ENCODE data around the gene TRMT61A.
"Not testable (repeated sequence)": the region's sequence is repeated elsewhere in the genome, so short reads cannot be mapped to it uniquely, and the experiment has no call there.

The TRMT61A gene

DNA sequence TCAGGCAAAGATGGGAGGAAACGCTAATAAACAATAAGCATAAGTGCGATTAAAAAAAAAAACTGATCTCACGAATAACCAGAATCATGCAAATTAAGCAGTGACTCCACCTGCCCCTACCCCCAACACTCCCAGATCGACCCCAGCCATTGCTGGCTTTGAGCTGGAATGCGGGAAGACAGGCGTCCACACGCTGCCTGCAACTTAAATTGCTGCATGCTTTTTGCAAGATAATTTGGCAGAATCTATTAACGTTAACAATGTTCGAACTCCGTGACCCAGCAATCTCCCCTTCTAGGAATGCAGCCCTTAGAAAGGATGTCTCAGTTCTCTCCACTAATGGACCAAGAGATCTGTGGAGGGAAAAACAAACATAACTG is 5.4 kb upstream of the TRMT61A start:
- DNase-seq (ENCODE audit: low read depth), result no peak

DNA sequence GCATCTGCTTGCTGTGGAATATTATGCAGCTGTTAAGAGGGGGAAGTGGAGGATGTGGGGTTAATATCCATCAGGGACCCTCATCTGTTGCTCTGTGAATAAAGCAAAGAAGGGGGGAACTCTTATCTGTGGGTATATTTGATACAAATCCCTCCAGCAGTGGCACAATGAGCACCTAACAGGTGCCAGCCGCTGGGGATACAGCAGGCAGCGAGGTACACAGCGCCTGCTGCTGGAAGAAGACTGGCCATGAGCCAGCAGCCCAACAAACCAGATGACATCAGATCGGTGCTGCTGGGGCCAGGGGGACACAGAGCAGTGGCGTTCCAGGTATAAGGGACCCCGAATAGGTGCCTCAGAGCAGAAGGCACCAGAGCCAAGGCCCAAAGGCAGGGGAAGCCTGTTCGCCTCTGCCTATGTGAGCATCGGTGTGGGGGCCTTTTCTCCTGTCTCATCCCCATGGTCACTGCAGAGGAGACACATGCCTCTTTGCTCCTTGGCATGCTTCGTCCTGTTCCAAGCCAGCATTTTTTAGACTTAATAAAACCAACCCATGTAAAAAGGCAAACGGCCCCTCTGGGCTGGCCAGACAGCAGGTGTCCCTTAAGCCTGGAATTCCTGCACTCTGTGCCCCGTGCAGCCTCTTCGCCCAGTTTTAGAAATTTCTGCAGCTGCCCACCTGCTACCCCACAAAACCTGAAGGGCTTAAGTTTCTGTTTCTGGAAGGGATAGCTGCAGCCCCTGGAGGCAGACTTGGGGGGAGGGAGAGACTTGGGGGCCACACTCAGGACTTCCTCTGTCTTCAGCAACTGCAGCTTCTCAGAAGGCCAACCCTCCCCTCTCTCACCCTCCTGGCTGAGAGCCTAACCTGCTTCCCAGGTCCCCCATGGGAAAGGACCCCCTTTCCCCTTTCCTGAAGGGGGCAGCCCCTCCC is 4.7 kb upstream of the TRMT61A start:
- DNase-seq (ENCODE audit: low read depth), result no peak

DNA sequence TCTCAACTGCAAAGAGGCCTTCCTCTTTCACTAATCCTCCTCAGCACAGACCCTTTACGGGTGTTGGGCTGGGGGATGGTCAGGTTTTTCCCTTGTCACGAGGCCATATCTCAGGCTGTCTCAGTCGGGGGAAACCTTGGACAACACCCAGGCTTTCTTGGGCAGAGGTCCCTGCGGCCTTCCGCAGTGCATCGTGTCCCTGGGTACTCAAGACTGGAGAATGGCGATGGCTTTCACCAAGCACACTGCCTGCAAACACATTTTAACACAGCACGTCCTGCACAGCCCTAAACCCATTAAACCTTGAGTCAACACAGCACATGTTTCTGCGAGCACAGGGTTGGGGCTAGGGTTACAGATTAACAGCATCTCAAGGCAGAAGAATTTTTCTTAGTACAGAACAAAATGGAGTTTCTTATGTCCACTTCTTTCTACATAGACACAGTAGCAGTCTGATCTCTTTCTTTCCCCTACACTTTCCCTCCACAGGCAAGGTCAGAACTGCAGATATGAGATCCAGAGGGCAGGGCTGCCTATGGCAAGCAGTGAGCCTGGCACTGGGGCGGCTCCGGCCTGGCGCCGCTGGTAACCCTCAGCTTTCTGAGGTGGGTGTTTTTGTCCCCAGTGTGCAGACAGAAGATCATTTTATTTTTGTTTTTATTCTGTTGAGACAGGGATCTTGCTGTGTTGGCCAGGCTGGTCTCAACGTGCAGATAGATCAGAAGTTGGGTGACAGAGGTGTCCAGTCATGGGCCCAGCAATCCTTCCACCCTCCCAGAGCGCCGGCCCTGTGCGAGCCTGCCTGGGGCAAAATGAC is 3.4 kb upstream of the TRMT61A start:
- not testable (repeated sequence) for DNase-seq (ENCODE audit: low read depth)

DNA sequence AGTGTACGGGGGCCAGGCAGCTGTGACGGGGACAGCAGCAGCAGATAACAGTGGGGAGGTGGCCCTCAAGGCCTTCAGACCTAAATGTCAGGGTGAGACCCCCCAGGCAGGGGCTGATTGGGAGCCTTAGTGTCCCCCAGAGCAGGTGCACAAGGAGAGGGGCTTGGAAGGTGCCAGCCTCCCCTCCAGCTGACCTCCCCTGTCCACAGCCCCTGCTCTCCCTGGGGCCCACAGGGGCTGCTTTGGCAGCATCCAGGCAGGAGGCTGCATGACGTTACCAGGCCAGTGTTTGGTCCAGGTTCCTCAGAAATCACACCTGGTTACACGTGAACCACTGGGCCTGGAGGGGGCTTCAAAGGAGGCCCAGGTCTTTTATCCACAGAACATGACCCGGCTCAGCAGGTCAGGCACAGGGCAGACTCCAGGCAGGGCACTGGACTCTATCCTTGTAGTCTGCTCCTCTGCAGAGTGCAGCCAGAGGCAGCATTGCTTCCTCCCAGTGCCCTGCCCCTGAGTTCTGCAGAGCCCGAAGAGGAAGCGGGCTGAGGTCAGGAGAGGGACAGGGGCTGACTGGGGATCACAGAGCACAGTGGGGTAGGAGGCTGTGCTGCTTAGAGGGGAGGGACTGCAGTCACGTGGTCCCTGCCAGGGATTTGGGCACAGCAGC is 2.6 kb upstream of the TRMT61A start:
- DNase-seq (ENCODE audit: low read depth), result no peak

DNA sequence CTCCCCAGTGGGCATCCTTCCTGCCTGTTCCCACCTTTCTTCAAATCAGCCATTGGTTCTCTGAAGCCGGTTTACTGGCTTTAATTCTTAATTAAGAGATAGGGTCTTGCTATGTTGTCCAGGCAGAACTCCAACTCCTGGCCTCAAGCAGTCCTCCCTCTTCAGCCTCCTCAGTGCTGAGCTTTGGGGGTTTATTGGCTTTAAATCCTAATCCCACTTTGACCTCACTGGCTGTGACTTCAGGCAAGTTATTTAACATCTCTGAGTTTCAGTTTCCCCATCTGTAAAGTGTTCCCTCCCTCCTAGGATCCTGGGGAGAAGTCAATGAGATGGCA is 2.1 kb upstream of the TRMT61A start:
- DNase-seq (ENCODE audit: low read depth), result no peak

DNA sequence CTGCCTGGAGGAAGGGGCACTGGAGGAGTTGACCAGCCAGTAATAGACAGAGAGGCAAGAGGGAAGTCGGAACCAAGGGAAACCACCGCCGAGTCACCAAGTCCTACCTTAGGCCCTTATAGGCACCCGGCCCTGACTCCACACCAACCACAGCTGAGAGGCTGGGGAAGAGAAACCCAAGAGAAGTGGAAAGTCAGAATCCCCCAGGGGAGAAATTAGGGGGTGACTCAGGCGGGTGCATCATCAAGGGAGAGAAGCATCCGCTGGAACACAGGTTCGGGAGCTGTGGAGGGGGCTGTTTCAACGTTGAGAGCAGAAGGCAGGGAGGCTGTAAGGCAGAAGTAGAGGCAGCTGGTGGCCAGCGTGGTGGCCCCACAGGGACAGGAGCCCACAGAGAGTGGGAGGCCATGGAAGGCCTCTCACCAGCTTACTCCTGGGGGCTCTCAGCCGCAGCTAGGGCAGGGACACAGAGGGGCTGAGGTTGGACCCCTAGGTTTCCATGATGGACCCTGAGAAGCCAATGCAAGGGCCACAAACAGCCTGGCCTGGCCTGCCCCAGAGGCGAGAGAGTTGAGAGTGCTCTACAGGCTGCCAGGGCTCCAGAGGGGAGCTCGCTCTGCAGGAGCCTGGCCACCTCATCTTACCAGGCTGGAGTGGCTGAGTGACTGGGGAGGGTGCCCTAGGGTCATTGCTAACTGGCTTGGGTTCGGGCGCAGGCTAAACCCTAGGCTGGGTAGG is 1.4 kb upstream of the TRMT61A start:
- peak; percentile 16 for DNase-seq (ENCODE audit: low read depth)

DNA sequence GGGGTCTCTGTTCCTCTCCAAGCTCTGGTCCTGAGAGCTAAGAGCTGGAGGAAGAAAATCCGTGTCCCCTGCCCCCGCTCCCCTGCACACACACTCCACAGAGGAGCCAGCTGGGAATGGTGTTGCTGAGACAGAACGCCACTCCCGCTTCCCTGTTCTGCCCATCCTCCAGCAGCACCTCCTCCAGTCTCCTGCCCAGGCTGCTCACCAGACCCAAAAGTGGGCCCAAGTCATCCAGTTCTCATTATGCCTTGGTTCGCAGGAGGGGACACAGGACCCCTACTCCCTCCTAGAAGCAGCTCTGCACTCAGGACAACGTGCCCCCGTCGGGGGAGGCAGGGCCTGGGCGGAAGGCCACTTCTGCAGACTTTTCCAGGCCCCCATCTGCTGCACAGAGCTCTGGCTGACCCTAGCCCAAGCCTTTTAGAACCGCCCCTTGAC is 830 bp upstream of the TRMT61A start:
- no peak for DNase-seq (ENCODE audit: low read depth)

DNA sequence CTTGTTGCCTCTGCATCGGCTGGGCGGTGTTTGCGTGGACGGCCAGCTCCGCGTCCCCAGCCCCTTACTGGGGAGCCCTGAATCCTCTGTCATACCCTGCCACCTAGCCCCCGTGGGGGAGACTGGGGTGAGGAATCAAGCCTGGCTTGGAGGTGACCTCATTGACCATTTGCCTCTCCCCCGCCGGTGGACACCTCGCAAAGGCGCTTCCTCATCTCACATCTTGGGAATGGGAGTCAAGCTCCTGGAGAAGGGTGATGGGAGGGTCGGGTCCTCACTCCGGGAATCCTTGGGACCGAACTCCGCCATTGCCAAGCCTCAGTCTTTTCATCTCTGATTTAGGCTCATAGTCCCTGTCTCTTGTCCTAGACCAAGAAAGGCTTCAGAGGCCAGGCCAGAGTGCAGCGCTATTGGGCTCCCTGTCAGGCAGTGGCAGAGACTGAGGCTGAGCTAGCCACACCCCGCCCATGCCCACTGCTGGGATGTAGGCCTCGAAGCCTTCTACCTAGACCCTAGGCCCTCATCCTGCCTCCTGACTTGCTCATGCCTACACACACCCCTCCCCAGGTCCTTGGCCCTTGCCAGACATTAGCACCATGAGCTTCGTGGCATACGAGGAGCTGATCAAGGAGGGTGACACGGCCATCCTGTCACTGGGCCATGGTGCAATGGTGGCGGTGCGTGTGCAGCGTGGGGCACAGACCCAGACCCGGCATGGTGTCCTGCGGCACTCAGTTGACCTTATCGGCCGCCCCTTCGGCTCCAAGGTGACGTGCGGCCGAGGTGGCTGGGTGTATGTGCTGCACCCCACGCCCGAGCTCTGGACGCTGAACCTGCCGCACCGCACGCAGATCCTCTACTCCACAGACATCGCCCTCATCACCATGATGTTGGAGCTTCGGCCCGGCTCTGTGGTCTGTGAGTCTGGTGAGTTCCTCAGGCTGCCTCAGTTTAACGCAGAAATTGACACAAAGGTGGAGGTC is 678 bp downstream of the TRMT61A start:
- DNase-seq (ENCODE audit: low read depth), result no peak

DNA sequence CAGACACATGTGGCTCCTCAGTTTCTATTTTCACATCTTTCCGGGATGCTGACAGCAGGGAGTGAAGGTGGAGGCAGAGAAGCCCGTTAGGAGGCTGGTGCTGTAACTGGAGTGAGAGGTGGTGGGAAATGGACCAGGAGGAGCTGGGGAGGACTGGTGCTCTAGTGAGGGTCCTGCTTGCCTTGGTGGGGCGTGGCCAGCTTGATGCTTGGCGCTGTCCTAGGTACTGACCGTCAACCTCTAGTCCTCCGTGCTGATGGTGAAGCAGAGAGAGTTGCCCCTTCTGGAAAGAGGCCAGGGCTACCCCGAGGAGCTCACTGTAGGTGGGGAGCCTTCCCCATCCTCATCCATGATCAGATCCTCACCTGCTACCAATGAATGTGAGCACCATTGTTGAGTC is 1.4 kb downstream of the TRMT61A start:
- no peak for DNase-seq (ENCODE audit: low read depth)

DNA sequence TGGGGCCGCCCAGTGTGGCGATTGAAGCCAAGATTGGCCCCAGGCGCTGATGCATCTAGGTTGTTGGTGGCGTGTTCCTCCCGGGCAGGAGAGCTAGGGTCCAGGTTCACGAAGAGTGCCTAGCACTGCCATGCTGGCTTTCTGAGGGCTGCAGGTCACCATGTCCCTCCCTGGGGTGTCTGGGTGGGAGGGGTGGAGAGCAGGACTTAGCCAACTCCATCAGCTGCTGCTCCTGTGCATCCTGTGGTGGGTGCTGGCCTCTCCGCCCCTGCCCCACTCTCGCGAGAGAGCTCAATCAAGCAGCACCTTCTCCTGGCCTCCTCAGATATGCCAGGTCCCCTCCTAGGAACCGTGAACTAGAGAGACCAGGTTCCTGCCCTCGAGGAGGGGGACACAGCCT is 1.8 kb downstream of the TRMT61A start:
- no peak for DNase-seq (ENCODE audit: low read depth)

DNA sequence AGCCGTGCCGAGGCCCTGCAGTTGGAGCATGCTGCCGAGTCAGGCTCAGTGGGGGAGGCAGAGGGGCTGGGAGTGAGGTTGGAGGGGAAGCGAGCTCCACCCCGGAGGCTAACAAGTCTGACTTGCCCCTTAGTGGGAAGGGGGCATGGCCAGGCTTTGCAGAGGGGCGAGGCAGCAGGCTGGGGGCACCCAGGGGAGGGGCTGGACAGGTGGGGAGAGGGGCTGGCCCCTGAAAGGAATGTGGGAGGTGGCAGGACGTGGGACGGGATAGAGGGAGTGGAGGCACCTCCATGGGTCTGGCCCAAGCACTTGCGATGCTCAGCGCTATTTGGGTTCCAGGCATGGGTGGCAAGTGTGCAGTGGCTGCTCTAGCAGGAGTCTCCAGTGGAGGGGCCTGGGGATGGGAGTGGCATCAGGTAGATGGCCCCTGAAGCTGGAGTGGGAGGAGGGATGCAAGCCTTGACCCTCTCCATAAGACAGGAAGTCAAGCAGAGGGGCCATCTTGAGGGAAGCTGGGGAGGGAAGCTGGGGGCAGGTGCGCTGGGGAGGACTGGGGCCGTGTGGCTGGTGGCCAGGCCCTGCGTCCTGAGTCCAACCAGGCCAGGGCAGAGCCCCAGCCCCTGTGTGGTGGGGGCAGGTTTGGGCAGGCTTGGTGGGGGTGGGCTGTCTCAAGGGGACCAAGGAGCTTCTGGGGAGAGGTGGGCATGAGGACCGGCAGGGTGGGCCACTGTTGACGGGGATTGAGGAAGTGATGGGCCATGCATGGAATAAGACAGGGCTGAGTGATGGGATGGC is 2.6 kb downstream of the TRMT61A start:
- no peak for DNase-seq (ENCODE audit: low read depth)

DNA sequence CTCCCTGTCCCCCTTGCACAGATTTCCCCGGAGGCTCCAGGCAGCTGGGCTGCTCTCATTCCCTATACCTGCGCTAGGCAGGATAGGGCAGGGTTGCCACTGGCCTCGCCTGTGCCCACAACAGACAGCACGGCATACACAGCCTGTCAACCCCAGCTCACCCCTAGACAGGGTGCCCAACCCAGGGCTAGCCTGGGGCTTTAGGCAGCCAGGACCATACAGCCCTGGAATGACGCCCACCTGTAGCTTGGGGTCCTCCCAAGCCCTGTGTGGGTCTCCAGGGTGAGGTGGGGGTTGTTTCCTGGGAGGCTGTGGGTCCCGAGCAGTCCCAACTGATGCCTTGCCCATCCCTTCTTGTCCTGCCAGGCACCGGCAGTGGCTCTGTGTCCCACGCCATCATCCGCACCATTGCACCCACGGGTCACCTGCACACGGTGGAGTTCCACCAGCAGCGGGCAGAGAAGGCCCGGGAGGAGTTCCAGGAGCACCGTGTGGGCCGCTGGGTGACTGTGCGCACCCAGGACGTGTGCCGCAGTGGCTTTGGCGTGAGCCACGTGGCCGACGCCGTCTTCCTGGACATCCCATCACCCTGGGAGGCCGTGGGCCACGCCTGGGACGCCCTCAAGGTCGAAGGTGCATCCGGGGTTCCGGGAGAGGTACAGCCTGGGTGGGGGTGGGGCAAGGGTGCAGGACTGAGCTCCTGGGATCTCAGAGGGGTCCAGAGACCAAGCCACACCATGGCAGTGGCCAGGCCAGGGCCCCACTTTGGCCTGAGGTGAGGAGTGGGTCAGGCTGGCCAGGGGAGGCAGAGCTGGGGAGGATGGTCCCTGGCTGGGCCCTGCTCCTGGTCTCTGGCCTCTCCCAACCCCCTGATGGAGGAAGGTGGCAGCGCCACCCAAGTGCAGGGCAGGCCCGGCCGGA is 3.5 kb downstream of the TRMT61A start:
- DNase-seq (ENCODE audit: low read depth), result no peak

DNA sequence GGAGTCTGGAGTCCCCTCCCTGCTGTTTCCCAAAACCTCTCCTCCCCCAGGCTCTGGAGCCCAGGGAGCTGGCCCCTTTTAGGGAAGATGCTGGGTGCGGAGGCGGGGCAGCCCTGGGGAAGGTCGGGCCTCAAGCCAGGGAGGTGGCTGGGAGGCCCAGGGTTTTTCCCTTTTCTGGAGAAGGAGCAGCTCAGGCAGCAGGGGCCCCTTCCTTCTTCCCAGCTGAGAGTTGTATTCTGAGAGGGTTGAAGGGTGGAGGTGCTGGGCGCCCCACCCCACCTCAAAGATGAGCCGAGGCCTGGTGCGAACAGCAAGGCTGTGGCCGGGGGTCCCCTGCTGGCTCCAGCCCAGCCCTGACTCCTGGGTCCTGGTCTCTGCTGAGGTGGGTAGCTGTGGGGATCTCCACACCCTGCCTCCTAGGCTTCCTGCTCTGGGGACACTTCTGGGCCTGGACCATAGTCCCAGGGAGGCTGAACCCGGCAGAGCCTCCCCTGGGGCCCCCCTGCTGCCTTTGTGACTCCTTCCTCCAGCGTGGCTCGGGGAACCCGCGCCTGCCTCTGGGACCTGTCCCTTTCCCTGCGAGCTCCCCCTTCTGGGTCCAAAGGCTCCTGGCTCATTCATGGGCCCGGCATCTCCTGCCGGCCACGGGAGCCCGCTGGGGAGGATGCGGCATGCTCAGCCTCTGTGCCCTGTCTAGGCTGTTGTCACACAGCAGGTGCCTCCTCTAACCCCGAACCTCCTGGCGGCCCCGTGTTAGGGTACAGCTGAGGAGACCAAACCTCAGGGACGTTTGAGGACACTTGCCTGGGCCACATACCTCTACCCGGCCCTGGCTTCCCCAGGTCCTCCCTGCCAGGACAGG is 4.4 kb downstream of the TRMT61A start:
- DNase-seq (ENCODE audit: low read depth), result no peak

DNA sequence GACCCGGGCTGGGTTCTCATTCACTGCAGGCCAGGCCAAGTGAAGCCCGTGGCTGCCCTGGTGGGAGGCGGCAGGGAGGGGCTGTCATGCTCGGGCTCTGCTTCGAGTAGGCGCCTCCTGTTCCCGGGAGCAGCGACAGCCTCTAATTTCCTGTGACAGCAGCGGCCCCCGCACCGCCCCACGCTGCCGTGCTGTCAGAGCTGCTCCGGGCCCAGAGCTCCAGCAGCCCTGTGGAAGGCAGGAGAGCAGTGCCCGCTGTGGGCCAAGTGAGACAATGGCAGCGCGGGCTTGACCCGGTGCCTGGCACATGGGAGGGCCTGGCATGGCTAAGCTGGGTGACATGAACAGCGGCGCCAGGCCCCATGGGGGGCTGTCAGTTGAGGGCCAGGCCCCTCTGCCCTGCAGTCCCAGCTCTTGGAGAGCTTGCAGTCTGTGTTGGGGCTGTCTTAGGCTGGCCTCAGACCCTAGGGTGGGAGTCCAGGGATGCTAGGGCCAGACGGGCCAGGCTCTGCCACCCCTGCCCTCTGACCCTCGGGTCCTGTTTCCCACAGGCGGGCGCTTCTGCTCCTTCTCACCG is 5.1 kb downstream of the TRMT61A start:
- DNase-seq (ENCODE audit: low read depth), result no peak

DNA sequence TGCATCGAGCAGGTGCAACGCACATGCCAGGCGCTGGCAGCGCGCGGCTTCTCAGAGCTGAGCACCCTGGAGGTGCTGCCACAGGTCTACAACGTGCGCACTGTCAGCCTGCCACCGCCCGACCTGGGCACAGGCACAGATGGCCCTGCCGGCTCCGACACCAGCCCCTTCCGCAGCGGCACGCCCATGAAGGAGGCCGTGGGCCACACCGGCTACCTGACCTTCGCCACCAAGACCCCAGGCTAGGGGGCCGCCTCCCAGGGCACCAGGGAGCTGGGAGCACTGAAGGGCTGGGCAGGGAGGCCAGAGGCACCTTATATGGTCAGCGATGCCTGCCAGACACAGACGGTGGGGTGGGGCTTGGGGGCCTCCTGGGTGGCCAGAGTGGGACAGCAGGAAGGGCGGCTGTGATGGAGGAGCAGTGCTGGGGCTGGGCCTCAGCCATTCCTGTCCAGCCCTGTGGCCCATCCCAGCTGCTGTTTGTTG is 5.6 kb downstream of the TRMT61A start:
- no peak for DNase-seq (ENCODE audit: low read depth)

DNA sequence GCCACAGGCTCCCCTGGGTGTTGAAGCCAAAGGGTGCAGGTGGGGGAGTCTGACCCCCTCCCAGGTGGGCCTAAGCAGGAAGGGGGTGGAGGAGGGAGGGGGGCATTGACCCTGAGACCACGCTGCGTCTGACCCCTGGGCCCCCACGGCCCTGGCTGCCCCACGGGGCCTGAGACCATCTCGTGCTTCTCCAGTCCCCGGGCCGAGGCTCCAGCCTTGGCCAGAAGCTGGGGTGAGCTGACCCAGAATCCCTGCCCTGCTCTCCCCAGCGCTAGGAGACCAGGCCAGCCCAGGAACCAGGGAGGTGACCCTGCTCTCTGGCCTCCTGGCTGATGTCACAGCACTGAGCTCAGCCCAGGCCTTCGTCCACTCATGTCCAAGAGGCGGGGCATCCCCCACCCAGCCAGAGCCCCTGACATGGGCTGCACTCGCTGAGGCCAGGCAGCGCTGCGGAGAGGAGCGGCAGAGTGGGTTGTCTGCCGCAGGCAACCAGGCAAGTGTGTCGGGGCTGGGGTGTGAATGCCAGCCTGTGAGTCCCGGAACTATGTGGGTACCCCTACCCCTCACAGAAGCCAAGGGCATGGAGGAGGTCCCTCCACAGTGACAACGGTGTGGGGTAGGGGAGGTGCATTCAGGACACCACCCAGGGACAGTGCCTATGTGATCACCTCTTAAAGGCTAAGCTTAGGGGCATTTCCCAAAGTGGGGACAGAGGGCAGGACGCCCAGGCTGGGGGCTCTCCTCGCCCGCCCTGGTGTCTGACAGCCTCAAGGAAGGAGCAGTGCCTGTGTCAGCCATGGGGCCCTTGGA is 6.3 kb downstream of the TRMT61A start:
- DNase-seq (ENCODE audit: low read depth), result no peak
